Activated naive CD4-positive, alpha-beta T cell treated with anti-CD3 and anti-CD28 coated beads, Interleukin-2, amount 50 U/mL, for 24 hours (primary cell): ENCODE results near the gene IL18.
"Not testable (repeated sequence)": the region's sequence is repeated elsewhere in the genome, so short reads cannot be mapped to it uniquely, and the experiment has no call there.

Source experiments
- H3K27ac Mint-ChIP-seq: one replicate; pipeline ENCODE4 v1.8.0; 2021; ENCODE audit warnings: mild to moderate bottlenecking, mixed read lengths
- H3K27me3 Mint-ChIP-seq: one replicate; pipeline ENCODE4 v1.8.0; 2021; ENCODE audit warnings: mixed read lengths
- H3K36me3 Mint-ChIP-seq: one replicate; pipeline ENCODE4 v1.8.0; 2021; ENCODE audit warnings: mixed read lengths
- H3K4me1 Mint-ChIP-seq: one replicate; pipeline ENCODE4 v1.8.0; 2021; ENCODE audit warnings: mixed read lengths
- H3K4me3 Mint-ChIP-seq: one replicate; pipeline ENCODE4 v1.8.0; 2021; ENCODE audit warnings: mild to moderate bottlenecking, mixed read lengths
- H3K9me3 Mint-ChIP-seq: one replicate; pipeline ENCODE4 v1.8.0; 2021; ENCODE audit warnings: mixed read lengths

The IL18 gene

GRCh38 chr11:112178428-112178827 lies 14.5 kb upstream of the IL18 start:
- H3K27me3 Mint-ChIP-seq: peaks cover 16% of the 10 kb centered on the region
- no peak overlapping the region for H3K4me3 Mint-ChIP-seq
- no peak overlapping the region for H3K27ac Mint-ChIP-seq

GRCh38 chr11:112177589-112177988 lies 13.7 kb upstream of the IL18 start:
- peaks cover 9% of the 10 kb centered on the region for H3K4me1 Mint-ChIP-seq
- no peaks in the 10 kb centered on the region for H3K9me3 Mint-ChIP-seq
- no peaks in the 10 kb centered on the region for H3K36me3 Mint-ChIP-seq
- H3K27ac Mint-ChIP-seq: no peak overlapping the region
- H3K27me3 Mint-ChIP-seq: peaks cover 16% of the 10 kb centered on the region
- no peak overlapping the region for H3K4me3 Mint-ChIP-seq

More at GRCh38 chr11:112178428-112178827, 14.5 kb upstream of the IL18 start:
- H3K36me3 Mint-ChIP-seq: no peaks in the 10 kb centered on the region
- peaks cover 9% of the 10 kb centered on the region for H3K4me1 Mint-ChIP-seq
- H3K9me3 Mint-ChIP-seq: no peaks in the 10 kb centered on the region

GRCh38 chr11:112176077-112176476 lies 12.2 kb upstream of the IL18 start:
- no peak overlapping the region for H3K4me3 Mint-ChIP-seq
- peaks cover 9% of the 10 kb centered on the region for H3K4me1 Mint-ChIP-seq
- H3K36me3 Mint-ChIP-seq: no peaks in the 10 kb centered on the region
- H3K27ac Mint-ChIP-seq: no peak overlapping the region
- H3K9me3 Mint-ChIP-seq: no peaks in the 10 kb centered on the region
- H3K27me3 Mint-ChIP-seq: peaks cover 16% of the 10 kb centered on the region

GRCh38 chr11:112175599-112175952 lies 11.7 kb upstream of the IL18 start:
- Mint-ChIP-seq H3K4me3 (no peak overlapping the region), H3K9me3 (no peaks in the 10 kb centered on the region), H3K27ac (no peak overlapping the region), H3K36me3 (no peaks in the 10 kb centered on the region), H3K4me1 (peaks cover 9% of the 10 kb centered on the region), H3K27me3 (peaks cover 14% of the 10 kb centered on the region)

GRCh38 chr11:112174789-112175598 lies 11.1 kb upstream of the IL18 start, which contains the start of gene BCO2:
Gene BCO2 (plus strand): TSS chr11:112175512. CDS start chr11:112175602, 90 bp downstream.
- H3K9me3 Mint-ChIP-seq: no peaks in the 10 kb centered on the region
- no peaks in the 10 kb centered on the region for H3K36me3 Mint-ChIP-seq
- H3K4me3 Mint-ChIP-seq: peak within 1 kb of the TSS; percentile 27
- peak within 1 kb of the TSS; percentile 30 for H3K27ac Mint-ChIP-seq
- H3K4me1 Mint-ChIP-seq: peaks cover 9% of the 10 kb centered on the region
- H3K27me3 Mint-ChIP-seq: peaks cover 14% of the 10 kb centered on the region

GRCh38 chr11:112173152-112173551 lies 9.3 kb upstream of the IL18 start:
- no peaks in the 10 kb centered on the region for H3K9me3 Mint-ChIP-seq
- no peak overlapping the region for H3K4me3 Mint-ChIP-seq
- no peaks in the 10 kb centered on the region for H3K36me3 Mint-ChIP-seq
- peaks cover 13% of the 10 kb centered on the region for H3K27me3 Mint-ChIP-seq
- H3K27ac Mint-ChIP-seq: no peak overlapping the region
- peaks cover 9% of the 10 kb centered on the region for H3K4me1 Mint-ChIP-seq

GRCh38 chr11:112172362-112172994 lies 8.6 kb upstream of the IL18 start:
- no peaks in the 10 kb centered on the region for H3K9me3 Mint-ChIP-seq
- no peak overlapping the region for H3K27ac Mint-ChIP-seq
- H3K27me3 Mint-ChIP-seq: peaks cover 10% of the 10 kb centered on the region
- no peak overlapping the region for H3K4me3 Mint-ChIP-seq
- no peaks in the 10 kb centered on the region for H3K36me3 Mint-ChIP-seq
- H3K4me1 Mint-ChIP-seq: peaks cover 9% of the 10 kb centered on the region

- peaks cover 4% of the 10 kb centered on the region for H3K4me1 Mint-ChIP-seq
- peak within 1 kb of the TSS; percentile 27 for H3K27ac Mint-ChIP-seq
- H3K4me3 Mint-ChIP-seq: no peak within 1 kb of the TSS
- H3K36me3 Mint-ChIP-seq: peaks cover 2% of the 10 kb centered on the region
- no peaks in the 10 kb centered on the region for H3K9me3 Mint-ChIP-seq
- H3K27me3 Mint-ChIP-seq: peaks cover 18% of the 10 kb centered on the region
Measured at GRCh38 chr11:112167145-112167544, 3.3 kb upstream of the IL18 start, which contains the start of gene TEX12. Gene TEX12 (plus strand): TSS chr11:112167372. CDS start chr11:112169269, 1,897 bp downstream.

- H3K4me3 Mint-ChIP-seq: no peak overlapping the region
- no peaks in the 10 kb centered on the region for H3K9me3 Mint-ChIP-seq
- H3K36me3 Mint-ChIP-seq: peaks cover 2% of the 10 kb centered on the region
- no peak overlapping the region for H3K27ac Mint-ChIP-seq
- H3K4me1 Mint-ChIP-seq: peaks cover 4% of the 10 kb centered on the region
- peaks cover 21% of the 10 kb centered on the region for H3K27me3 Mint-ChIP-seq
Measured at GRCh38 chr11:112166562-112166961, 2.7 kb upstream of the IL18 start.

GRCh38 chr11:112165049-112165448 lies 1.2 kb upstream of the IL18 start:
- no peaks in the 10 kb centered on the region for H3K9me3 Mint-ChIP-seq
- peaks cover 2% of the 10 kb centered on the region for H3K36me3 Mint-ChIP-seq
- H3K27ac Mint-ChIP-seq: no peak overlapping the region
- peaks cover 4% of the 10 kb centered on the region for H3K4me1 Mint-ChIP-seq
- H3K4me3 Mint-ChIP-seq: no peak overlapping the region
- peaks cover 24% of the 10 kb centered on the region for H3K27me3 Mint-ChIP-seq

- Mint-ChIP-seq H3K4me3 (no peak overlapping the region), H3K36me3 (peaks cover 2% of the 10 kb centered on the region), H3K27me3 (peaks cover 24% of the 10 kb centered on the region), H3K27ac (no peak overlapping the region), H3K9me3 (no peaks in the 10 kb centered on the region), H3K4me1 (peaks cover 4% of the 10 kb centered on the region)
Measured at GRCh38 chr11:112162761-112163546, 940 bp downstream of the IL18 start.

- not testable (repeated sequence) for H3K27ac Mint-ChIP-seq, H3K4me3 Mint-ChIP-seq
- H3K27me3 Mint-ChIP-seq: peaks cover 24% of the 10 kb centered on the region
Measured at GRCh38 chr11:112162200-112162599, 1.7 kb downstream of the IL18 start.

GRCh38 chr11:112161012-112161411 lies 2.9 kb downstream of the IL18 start:
- Mint-ChIP-seq H3K9me3 (no peaks in the 10 kb centered on the region), H3K36me3 (peaks cover 2% of the 10 kb centered on the region), H3K27me3 (peaks cover 22% of the 10 kb centered on the region), H3K4me1 (peaks cover 4% of the 10 kb centered on the region), H3K27ac (no peak overlapping the region), H3K4me3 (no peak overlapping the region)

More at GRCh38 chr11:112162200-112162599, 1.7 kb downstream of the IL18 start:
- H3K4me1 Mint-ChIP-seq, H3K36me3 Mint-ChIP-seq, H3K9me3 Mint-ChIP-seq: not testable (repeated sequence)

GRCh38 chr11:112160091-112160848 lies 3.6 kb downstream of the IL18 start:
- no peaks in the 10 kb centered on the region for H3K9me3 Mint-ChIP-seq
- H3K27ac Mint-ChIP-seq: no peak overlapping the region
- peaks cover 22% of the 10 kb centered on the region for H3K27me3 Mint-ChIP-seq

More at GRCh38 chr11:112160091-112160848, 3.6 kb downstream of the IL18 start:
- peaks cover 2% of the 10 kb centered on the region for H3K36me3 Mint-ChIP-seq
- H3K4me1 Mint-ChIP-seq: peaks cover 4% of the 10 kb centered on the region
- no peak overlapping the region for H3K4me3 Mint-ChIP-seq
